HEK293 (cell line): ENCODE data around the gene SYS1.

Source experiments
- TCF7L2 ChIP-seq: IDR thresholded peaks from 2 replicates; pipeline ENCODE4 v1.6.1; 2011; ENCODE audit warnings: low read depth, mild to moderate bottlenecking, inconsistent platforms, low read length, moderate library complexity, borderline replicate concordance
- YY2 ChIP-seq: fragments of 450-650 bp; formaldehyde crosslinking; IDR thresholded peaks from 2 replicates; pipeline ENCODE4 v1.5.1; 2016; ENCODE audit warnings: missing biosample characterization, missing genetic modification characterization
- ZFP41 ChIP-seq: fragments of 450-650 bp; formaldehyde crosslinking; IDR thresholded peaks from 2 replicates; pipeline ENCODE4 v1.5.1; 2016; ENCODE audit warnings: missing biosample characterization, missing genetic modification characterization, borderline replicate concordance
- ZNF138 ChIP-seq: fragments of 450-650 bp; formaldehyde crosslinking; IDR thresholded peaks from 2 replicates; pipeline ENCODE4 v1.5.1; 2016; ENCODE audit warnings: missing biosample characterization, missing genetic modification characterization, borderline replicate concordance
- ZNF501 ChIP-seq: fragments of 450-650 bp; formaldehyde crosslinking; IDR thresholded peaks from 2 replicates; pipeline ENCODE4 v1.5.1; 2016; ENCODE audit warnings: missing biosample characterization, missing genetic modification characterization
- ZNF510 ChIP-seq: fragments of 450-650 bp; formaldehyde crosslinking; IDR thresholded peaks from 2 replicates; pipeline ENCODE4 v1.5.1; 2018; ENCODE audit warnings: mild to moderate bottlenecking, missing genetic modification characterization, missing biosample characterization; ENCODE audit not compliant: insufficient replicate concordance
- ZNF549 ChIP-seq: fragments of 450-650 bp; IDR thresholded peaks from 2 replicates; pipeline ENCODE4 v1.5.1; 2018; ENCODE audit warnings: missing biosample characterization, missing genetic modification characterization, mild to moderate bottlenecking, inconsistent platforms, moderate library complexity
- ZNF747 ChIP-seq: fragments of 450-650 bp; formaldehyde crosslinking; IDR thresholded peaks from 2 replicates; pipeline ENCODE4 v1.5.1; 2016; ENCODE audit warnings: missing biosample characterization, missing genetic modification characterization
- TF ChIP-seq, protein P1 (sequence below): fragments of 450-650 bp; formaldehyde crosslinking; IDR thresholded peaks from 2 replicates; pipeline ENCODE4 v1.5.1; 2016; ENCODE audit warnings: missing biosample characterization, missing genetic modification characterization
- TF ChIP-seq, protein P2 (sequence below): fragments of 450-650 bp; formaldehyde crosslinking; IDR thresholded peaks from 2 replicates; pipeline ENCODE4 v1.5.1; 2016; ENCODE audit warnings: missing biosample characterization, missing genetic modification characterization

DNA sequence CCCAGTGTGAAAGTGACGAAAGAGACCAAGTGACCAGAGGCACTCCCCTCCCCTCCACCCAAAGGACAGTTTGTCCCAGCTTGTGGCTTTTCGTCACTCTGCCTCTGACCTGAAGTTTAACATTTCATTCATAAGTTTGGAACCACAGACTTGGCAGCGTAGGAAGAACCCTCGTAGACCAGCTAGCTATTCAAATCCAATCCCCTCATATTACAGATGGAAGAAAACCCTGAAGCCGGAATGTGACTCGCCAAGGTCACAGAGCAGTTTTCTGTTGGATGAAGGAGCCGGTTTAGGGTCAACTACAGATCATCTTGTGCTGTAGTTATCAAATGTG, 3.9 kb upstream of the SYS1 start:
- TF ChIP-seq ZNF747 (tag by site-specific recombination) (no peak), ZNF510 (tag by site-specific recombination) (no peak), ZNF501 (tag by site-specific recombination) (no peak), ZNF138 (tag by site-specific recombination) (no peak), YY2 (no peak), TCF7L2 (no peak), ZFP41 (no peak), ZNF549 (tag by site-specific recombination) (no peak)
- TF ChIP-seq, protein P1, sequence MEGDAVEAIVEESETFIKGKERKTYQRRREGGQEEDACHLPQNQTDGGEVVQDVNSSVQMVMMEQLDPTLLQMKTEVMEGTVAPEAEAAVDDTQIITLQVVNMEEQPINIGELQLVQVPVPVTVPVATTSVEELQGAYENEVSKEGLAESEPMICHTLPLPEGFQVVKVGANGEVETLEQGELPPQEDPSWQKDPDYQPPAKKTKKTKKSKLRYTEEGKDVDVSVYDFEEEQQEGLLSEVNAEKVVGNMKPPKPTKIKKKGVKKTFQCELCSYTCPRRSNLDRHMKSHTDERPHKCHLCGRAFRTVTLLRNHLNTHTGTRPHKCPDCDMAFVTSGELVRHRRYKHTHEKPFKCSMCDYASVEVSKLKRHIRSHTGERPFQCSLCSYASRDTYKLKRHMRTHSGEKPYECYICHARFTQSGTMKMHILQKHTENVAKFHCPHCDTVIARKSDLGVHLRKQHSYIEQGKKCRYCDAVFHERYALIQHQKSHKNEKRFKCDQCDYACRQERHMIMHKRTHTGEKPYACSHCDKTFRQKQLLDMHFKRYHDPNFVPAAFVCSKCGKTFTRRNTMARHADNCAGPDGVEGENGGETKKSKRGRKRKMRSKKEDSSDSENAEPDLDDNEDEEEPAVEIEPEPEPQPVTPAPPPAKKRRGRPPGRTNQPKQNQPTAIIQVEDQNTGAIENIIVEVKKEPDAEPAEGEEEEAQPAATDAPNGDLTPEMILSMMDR (tag by site-specific recombination): no peak
- TF ChIP-seq, protein P2, sequence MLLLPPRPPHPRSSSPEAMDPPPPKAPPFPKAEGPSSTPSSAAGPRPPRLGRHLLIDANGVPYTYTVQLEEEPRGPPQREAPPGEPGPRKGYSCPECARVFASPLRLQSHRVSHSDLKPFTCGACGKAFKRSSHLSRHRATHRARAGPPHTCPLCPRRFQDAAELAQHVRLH (tag by site-specific recombination): no peak
